Astrocyte of the cerebellum (primary cell): Measurements from ENCODE around the gene TATDN2.

Experiments
- DNase-seq: peaks from one replicate; pipeline ENCODE4 v3.0.0-alpha.2; 2011; ENCODE audit warnings: low read depth
- H3K4me3 ChIP-seq: 2 replicates; pipeline ENCODE4 v1.5.1; 2011; ENCODE audit warnings: mild to moderate bottlenecking, low read depth, low read length, moderate library complexity
- in situ Hi-C: cut with HindIII; loops from 2 replicates; pipeline ENCODE4 v1.10.0; 2017; ENCODE audit warnings: low sequenced_read_pairs
- TF ChIP-seq, protein P1 (sequence below): IDR thresholded peaks from 2 replicates; pipeline ENCODE4 v1.5.1; 2012; ENCODE audit warnings: low read length, low read depth, moderate library complexity, mild to moderate bottlenecking; ENCODE audit errors: missing control alignments

Gene TATDN2

DNA sequence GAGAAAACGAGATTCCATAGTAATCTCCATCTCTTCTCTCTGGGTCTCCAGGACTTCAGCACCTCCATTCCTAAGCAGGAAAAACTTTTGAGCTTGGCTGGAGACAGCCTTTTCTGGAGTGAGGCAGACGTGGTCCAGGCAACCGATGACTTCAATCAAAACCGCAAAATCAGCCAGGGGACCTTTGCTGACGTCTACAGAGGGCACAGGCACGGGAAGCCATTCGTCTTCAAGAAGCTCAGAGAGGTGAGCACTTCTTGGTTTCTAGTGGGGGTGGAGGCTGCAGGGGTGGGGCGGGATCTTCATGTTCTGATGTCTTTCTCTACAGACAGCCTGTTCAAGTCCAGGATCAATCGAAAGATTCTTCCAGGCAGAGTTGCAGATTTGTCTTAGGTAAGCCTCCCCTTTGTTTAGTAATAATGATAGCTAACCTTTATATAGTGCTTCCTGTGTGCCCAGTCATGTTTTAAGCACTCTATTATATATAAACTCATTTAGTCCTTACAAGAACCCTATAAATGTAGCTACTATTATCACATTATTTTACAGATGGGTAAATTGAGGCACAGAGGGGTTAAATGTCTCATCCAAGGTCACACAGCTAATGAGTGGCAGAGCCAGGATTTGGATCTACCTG is 35.0 kb upstream of the TATDN2 start:
- H3K4me3 ChIP-seq, result no peak overlapping the region
- TF ChIP-seq, protein P1, sequence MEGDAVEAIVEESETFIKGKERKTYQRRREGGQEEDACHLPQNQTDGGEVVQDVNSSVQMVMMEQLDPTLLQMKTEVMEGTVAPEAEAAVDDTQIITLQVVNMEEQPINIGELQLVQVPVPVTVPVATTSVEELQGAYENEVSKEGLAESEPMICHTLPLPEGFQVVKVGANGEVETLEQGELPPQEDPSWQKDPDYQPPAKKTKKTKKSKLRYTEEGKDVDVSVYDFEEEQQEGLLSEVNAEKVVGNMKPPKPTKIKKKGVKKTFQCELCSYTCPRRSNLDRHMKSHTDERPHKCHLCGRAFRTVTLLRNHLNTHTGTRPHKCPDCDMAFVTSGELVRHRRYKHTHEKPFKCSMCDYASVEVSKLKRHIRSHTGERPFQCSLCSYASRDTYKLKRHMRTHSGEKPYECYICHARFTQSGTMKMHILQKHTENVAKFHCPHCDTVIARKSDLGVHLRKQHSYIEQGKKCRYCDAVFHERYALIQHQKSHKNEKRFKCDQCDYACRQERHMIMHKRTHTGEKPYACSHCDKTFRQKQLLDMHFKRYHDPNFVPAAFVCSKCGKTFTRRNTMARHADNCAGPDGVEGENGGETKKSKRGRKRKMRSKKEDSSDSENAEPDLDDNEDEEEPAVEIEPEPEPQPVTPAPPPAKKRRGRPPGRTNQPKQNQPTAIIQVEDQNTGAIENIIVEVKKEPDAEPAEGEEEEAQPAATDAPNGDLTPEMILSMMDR, result no peak
- in situ Hi-C loops, result no loop called here
- no peak for DNase-seq

DNA sequence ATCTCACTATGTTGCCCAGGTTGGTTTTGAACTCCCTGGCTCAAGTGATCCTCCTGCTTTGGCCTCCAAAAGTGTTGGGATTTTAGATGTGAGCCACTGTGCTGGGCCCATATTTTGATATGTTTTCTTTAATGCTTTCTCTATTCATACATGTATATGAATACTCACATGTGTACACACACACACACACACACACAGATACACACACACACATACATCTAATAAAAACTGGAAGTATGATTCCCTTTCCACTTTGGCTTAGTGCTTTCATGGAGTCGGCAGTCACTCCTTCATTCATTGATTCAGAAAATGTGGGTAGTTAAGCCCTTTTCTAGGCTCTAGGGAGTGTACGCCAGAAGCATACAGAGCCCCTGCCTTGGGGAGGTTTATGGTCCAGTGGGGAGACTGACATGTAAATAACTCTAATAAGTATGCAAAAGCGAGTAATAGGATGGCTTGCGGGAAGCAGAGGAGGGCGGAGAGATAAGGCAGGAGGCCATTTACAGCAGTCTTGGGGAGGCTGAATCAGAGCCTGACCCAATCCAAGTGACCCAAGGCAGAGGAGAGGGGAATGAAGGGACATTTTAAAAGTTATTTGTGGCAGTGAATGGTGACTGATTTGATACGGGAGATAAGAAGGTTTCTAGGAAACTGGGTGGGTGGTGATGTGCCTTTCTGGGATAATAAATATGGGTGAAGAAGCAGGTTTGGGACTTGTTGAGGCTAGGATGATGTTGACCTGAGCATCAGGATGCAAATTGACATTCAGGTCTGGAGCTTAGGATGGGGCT is 32.5 kb upstream of the TATDN2 start:
- no peak for DNase-seq
- no peak overlapping the region for H3K4me3 ChIP-seq
- TF ChIP-seq, protein P1, result no peak
- in situ Hi-C loops, result no loop called here

DNA sequence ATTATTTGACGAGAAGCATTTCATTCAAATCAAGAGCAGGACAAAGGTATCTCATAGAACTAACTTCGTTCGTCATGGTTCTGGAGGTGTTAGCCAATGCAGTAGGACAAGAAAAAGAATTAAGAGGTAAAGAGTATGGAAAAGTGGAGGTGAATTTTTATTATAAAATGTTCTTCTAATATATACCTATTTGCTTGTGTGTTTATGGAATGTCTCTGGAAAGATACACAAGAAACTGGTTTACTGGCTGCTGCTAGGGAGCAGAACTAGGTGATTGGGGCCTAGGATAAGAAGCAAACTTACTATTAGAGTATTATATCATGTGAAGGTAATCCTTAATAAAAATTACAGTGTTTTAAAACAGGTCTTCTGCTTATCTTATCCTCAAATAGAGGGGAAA is 30.9 kb upstream of the TATDN2 start:
- in situ Hi-C loops, result no loop called here
- TF ChIP-seq, protein P1, result no peak
- no peak for DNase-seq
- no peak overlapping the region for H3K4me3 ChIP-seq

DNA sequence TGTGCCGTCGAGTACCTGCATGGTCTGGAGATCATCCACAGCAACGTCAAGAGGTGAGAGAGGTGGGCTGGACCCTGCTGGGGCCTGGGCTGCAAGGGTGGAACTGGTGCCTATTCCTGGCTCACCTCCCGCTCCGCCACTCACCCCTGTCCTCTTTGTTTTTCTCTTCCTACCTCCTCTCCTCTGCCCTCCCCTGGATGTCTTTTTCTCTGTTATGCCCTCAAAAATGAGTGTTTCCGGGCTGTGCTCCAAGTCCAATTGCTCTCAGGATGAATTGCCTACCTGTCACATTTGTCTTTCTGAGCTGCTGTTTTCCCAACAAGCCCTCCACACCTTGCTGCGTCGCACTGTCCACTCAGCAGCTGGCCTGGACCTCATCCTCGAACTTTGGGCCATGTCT is 28.5 kb upstream of the TATDN2 start:
- H3K4me3 ChIP-seq, result no peak overlapping the region
- in situ Hi-C loops, result no loop called here
- no peak for DNase-seq
- TF ChIP-seq, protein P1, result no peak

DNA sequence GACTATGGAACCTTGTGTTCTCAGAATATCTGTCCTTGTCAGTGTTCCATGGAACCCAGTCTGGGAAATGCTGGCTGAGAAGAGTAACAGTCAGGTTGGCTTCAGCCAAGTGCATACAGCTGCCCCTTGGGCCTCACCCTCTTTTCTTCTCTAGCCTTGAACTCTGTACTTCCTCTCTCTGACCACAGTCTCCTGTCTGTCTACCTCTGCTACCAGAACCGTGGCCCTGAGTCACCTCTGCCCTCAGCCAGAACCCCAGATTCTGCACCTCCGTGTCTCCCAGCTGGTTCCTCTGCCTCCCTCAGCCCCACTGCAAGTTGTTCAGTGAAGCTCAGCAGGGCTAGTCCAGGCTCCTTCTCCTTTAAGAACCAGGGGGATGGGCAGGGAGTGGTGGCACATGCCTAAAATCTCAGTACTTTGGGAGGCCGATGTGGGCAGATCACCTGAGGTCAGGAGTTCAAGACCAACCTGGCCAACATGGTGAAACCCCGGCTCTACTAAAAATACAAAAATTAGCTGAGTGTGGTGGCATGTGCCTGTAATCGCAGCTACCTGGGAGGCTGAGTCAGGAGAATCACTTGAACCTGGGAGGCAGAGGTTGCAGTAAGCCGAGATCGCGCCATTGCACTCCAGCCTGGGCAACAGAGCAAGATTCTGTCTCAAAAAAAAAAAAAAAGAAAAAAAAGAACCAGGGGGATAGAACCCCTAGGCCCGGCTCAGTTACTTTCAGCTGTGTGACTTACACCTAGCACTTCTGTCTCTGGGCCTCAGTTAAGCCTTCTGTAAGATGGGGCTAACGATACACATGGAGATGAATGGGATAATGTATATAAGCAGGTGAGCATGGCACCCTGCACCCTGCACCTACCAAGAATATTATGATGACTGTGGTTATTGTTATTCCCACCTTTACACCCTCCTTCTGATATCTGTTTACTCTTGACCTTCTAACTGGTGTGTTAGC is 24.3 kb upstream of the TATDN2 start:
- TF ChIP-seq, protein P1, result no peak
- DNase-seq, result no peak
- in situ Hi-C loops, result no loop called here
- no peak overlapping the region for H3K4me3 ChIP-seq
